Testis (tissue), 3 donors: ENCODE measurements around the gene ISG20. TPM values are rescaled to one million over a fixed set of nuclear protein-coding genes. Genes with fewer than 3 reads are reported as not detected.

Experiments used
- DNase-seq: peaks from one replicate; pipeline ENCODE4 v3.0.0-alpha.2; 2019
- H3K27ac ChIP-seq, 2 donors: fragments of 200-600 bp; sonication (generic); one replicate each; pipeline ENCODE4 v1.5.1; 2019
- H3K27me3 ChIP-seq: fragments of 200-600 bp; sonication (generic); one replicate; pipeline ENCODE4 v1.5.1; 2019
- H3K36me3 ChIP-seq: fragments of 200-600 bp; sonication (generic); one replicate; pipeline ENCODE4 v1.5.1; 2017; ENCODE audit warnings: low read depth; ENCODE audit errors: missing control alignments
- H3K4me1 ChIP-seq: fragments of 200-600 bp; sonication (generic); one replicate; pipeline ENCODE4 v1.5.1; 2019
- H3K4me3 ChIP-seq, 2 donors: fragments of 200-600 bp; sonication (generic); one replicate each; pipeline ENCODE4 v1.5.1; 2017 to 2019
- H3K9me3 ChIP-seq: fragments of 200-600 bp; sonication (generic); one replicate; pipeline ENCODE4 v1.5.1; 2017
- CTCF ChIP-seq, 3 experiments: fragments of 450-650 bp in 2 of 3; fragments of 200-600 bp in 1 of 3; sonication (generic) in 1 of 3; IDR thresholded peaks; one replicate each; pipeline ENCODE4 v1.5.1; 2016 to 2019; ENCODE audit warnings: antibody characterized with exemption in 3 of 3, mild to moderate bottlenecking in 2 of 3, moderate library complexity in 1 of 3
- POLR2A ChIP-seq: fragments of 450-650 bp; IDR thresholded peaks from one replicate; pipeline ENCODE4 v1.6.1; 2017; ENCODE audit warnings: antibody characterized with exemption, mild to moderate bottlenecking, moderate library complexity
- WGBS, 2 donors: methylation state at CpG; one replicate each; pipeline ENCODE4 v1.1.5; 2018; 5-methylcytosine and 5-hydroxymethylcytosine counted together
- intact Hi-C: fragments of 100-400 bp; cut with DNase I; formaldehyde crosslinking; loops from one replicate; pipeline ENCODE4 v1.15.1; 2023; ENCODE audit warnings: low total_unique reads
- polyA plus RNA-seq: library from polyadenylated mRNA; stranded (reverse); fragments of 350-450 nt; fragmentation: Illumina TruSeq; extraction: RNeasy Lipid Tissue Mini Kit (QIAGEN cat#74804); gene quantifications from one replicate; pipeline ENCODE4 v1.2.3, GENCODE V29; 2014; ENCODE audit warnings: low read depth, low replicate concordance; ENCODE audit not compliant: insufficient read depth
- total RNA-seq, 2 donors: library from RNA; depleted of rRNA; stranded (reverse); fragments of >200 nt; gene quantifications; one replicate each; pipeline ENCODE4 v1.2.3, GENCODE V29; 2016

Gene ISG20
- total and polyA plus RNA-seq, 3 donors from 2014 or later = 6.8 to 17.0 (median 8.7) TPM

GRCh38 chr15:88651971-88652370, 13.2 kb downstream of the ISG20 start:
- Histone ChIP-seq H3K27ac (no peak overlapping the region), H3K27me3 (no peaks in the 10 kb centered on the region), H3K36me3 (no peaks in the 10 kb centered on the region), H3K4me1 (no peaks in the 10 kb centered on the region), H3K4me3 (no peak overlapping the region), H3K9me3 (no peaks in the 10 kb centered on the region)
- intact Hi-C loops = loop anchor here (10.0 kb wide), 1 partner anchor 183 kb away; no protein-coding TSS in a partner anchor
- 81 to 83% methylated on average over 5 to 9 of the region's 9 CpGs for WGBS, 2 donors
- peak; percentile 7 for DNase-seq
- TF ChIP-seq CTCF (IDR thresholded peaks at IDR 0.05) (no peak), POLR2A (no peak)

- intact Hi-C loops = loop anchor here (10.0 kb wide), 1 partner anchor 182 kb away; no protein-coding TSS in a partner anchor
- Histone ChIP-seq H3K27me3 (no peaks in the 10 kb centered on the region), H3K27ac (no peak overlapping the region), H3K9me3 (no peaks in the 10 kb centered on the region), H3K4me3 (no peak overlapping the region), H3K36me3 (no peaks in the 10 kb centered on the region), H3K4me1 (no peaks in the 10 kb centered on the region)
- 76 to 88% methylated on average over 6 to 8 of the region's 8 CpGs for WGBS, 2 donors
- no peak for TF ChIP-seq CTCF (IDR thresholded peaks at IDR 0.05)
- no peak for TF ChIP-seq POLR2A
- DNase-seq = peak; percentile 10
Observed at GRCh38 chr15:88652456-88653199, 13.8 kb downstream of the ISG20 start.

GRCh38 chr15:88653200-88654064, 14.6 kb downstream of the ISG20 start:
- no peaks in the 10 kb centered on the region for H3K9me3 ChIP-seq
- intact Hi-C loops = loop anchor here (10.0 kb wide), 1 partner anchor 181 kb away; no protein-coding TSS in a partner anchor
- H3K27me3 ChIP-seq = no peaks in the 10 kb centered on the region
- no peaks in the 10 kb centered on the region for H3K36me3 ChIP-seq
- WGBS, 2 donors = 87 to 88% methylated on average over 9 to 13 of the region's 13 CpGs
- DNase-seq = peak; percentile 9
- no peaks in the 10 kb centered on the region for H3K4me1 ChIP-seq
- no peak overlapping the region for H3K4me3 ChIP-seq
- no peak overlapping the region for H3K27ac ChIP-seq
- TF ChIP-seq POLR2A (no peak), CTCF (IDR thresholded peaks at IDR 0.05) (no peak)

- WGBS, 2 donors = 87 to 94% methylated on average over 18 of the region's 18 CpGs
- no peak for TF ChIP-seq CTCF (IDR thresholded peaks at IDR 0.05)
- TF ChIP-seq POLR2A = no peak
- Histone ChIP-seq H3K4me1 (no peaks in the 10 kb centered on the region), H3K27ac (no peak overlapping the region), H3K27me3 (no peaks in the 10 kb centered on the region), H3K9me3 (no peaks in the 10 kb centered on the region), H3K4me3 (no peak overlapping the region), H3K36me3 (no peaks in the 10 kb centered on the region)
- intact Hi-C loops = loop anchor here (10.0 kb wide), 1 partner anchor 180 kb away; no protein-coding TSS in a partner anchor
- DNase-seq = peak; percentile 8
Observed at GRCh38 chr15:88654430-88655102, 15.8 kb downstream of the ISG20 start.
